ENCODE data around the gene MYO5C.

DNA sequence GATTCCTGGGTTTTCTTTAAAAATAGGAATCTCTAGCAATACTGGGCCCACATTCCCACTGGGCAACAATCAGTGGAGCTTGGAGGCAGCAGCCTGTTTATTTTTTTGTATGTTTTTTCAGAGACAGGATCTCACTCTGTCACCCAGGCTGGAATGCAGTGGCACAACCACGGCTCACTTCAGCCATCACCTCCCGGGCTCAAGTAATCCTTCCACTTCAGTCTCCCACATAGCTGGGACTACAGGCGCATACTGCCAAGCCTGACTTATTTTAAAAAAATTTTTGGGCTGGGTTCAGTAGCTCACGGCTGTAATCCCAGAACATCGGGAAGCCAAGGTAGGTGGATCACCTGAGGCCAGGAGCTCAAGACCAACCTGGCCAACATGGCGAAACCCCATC lies 75.4 kb downstream of the MYO5C start:
- TF ChIP-seq, protein P1, sequence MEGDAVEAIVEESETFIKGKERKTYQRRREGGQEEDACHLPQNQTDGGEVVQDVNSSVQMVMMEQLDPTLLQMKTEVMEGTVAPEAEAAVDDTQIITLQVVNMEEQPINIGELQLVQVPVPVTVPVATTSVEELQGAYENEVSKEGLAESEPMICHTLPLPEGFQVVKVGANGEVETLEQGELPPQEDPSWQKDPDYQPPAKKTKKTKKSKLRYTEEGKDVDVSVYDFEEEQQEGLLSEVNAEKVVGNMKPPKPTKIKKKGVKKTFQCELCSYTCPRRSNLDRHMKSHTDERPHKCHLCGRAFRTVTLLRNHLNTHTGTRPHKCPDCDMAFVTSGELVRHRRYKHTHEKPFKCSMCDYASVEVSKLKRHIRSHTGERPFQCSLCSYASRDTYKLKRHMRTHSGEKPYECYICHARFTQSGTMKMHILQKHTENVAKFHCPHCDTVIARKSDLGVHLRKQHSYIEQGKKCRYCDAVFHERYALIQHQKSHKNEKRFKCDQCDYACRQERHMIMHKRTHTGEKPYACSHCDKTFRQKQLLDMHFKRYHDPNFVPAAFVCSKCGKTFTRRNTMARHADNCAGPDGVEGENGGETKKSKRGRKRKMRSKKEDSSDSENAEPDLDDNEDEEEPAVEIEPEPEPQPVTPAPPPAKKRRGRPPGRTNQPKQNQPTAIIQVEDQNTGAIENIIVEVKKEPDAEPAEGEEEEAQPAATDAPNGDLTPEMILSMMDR (IDR thresholded peaks at IDR 0.05 in 8 of 11, conservative IDR thresholded peaks at IDR 0.05 in 3 of 11) = no peak
- no peak for TF ChIP-seq POLR2A (IDR thresholded peaks at IDR 0.05)
- no peak for TF ChIP-seq POLR2AphosphoS5 (IDR thresholded peaks at IDR 0.05)
